Measurements from ENCODE around the gene TDO2.
A peak's percentile ranks its signal among the peaks of the same experiment; 100 is the strongest.
"Not testable (repeated sequence)": the region's sequence is repeated elsewhere in the genome, so short reads cannot be mapped to it uniquely, and the experiment has no call there.

Gene TDO2

GRCh38 chr4:155907556-155907955, 4.1 kb downstream of the TDO2 start:
- no peak for DNase-seq (ENCODE audit: low spot score)

DNA sequence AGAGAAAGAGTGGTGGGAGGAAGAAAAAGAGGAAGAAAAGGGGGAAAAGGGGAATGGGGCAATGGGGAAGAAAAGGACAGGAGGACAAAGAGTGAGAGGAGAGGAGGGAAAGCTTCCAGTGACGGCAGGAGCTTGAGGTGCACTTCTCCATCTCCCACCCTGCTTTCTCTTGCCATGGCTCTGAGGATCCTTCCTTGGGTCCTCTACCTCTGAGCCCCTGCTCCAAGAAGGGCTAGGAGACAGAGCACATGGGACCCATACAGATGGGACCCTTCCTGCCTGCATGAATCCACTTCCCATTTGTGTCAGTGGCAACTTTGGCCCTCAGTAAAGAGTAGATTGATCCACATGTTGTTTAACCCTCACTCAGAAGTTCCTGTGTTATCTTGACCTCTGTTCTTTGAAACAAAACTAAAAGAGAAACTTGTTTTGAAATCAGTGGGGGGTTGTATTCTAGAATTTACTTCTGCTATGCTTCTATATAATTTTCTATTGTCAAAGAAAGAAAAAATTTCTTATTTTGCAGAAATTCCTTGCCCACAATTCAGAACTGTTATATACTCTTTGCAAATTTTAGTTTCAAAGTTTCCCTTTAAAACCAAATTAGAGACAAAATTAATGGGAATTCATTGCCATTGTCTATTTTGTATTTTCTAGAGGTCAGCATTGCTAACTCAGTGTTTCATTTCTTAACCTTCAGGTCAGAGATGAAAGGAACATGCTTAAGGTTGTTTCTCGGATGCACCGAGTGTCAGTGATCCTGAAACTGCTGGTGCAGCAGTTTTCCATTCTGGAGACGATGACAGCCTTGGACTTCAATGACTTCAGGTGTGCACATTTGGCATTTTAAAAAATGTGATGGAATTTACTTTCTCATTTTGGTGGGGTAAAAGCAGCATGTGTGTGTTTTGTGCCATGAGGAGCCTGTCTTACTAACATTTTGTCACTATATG, 5.0 kb downstream of the TDO2 start:
- DNase-seq (ENCODE audit: low spot score) = no peak

DNA sequence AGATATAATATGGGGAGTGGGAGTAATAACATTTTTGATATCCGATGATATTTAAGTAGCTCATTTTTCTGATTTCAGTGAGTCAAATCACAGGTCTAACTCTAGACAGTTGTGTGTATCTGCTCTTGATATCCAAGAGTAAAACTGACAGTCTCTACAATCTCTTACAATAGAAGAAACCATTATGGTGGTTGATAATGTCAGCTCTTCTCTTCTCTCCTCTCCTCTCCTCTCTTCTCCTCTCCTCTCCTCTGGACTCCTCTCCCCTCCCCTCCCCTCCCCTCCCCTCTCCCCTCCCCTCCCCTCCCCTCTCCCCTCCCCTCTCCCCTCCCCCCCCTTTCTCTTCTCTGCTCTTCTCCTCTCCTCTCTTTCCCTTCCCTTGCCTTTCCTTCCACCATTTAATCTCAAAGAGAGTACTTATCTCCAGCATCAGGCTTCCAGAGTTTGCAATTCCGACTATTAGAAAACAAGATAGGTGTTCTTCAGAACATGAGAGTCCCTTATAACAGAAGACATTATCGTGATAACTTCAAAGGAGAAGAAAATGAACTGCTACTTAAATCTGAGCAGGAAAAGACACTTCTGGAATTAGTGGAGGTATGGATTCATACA, 6.2 kb downstream of the TDO2 start:
- DNase-seq (ENCODE audit: low spot score) = no peak

- no peak for DNase-seq (ENCODE audit: low spot score)
Measured at GRCh38 chr4:155911905-155912304, 8.4 kb downstream of the TDO2 start.

DNA sequence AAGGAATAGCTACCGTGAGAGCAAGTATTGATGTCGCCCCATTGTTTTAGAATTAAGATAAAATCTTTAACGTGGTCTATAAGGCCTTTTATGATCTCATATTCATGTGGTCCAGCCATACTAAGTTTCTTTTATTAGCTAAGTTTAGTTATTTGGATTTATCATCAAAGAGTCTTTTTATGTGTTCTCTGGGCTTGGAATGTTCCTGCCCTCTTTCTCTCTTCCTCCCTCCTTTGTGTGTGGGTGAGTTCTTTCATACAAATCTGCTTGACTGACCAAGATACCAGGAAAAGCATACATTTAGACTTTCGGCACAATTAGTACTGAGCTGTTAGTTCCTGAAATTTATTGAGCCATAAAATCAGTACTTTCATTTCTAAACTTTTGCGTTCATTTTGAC, 11.3 kb downstream of the TDO2 start:
- no peak for DNase-seq (ENCODE audit: low spot score)

- no peak for DNase-seq (ENCODE audit: low spot score)
Measured at GRCh38 chr4:155921597-155921996, 18.1 kb downstream of the TDO2 start.

- DNase-seq (ENCODE audit: low spot score) = no peak
Measured at GRCh38 chr4:155924637-155925036, 21.1 kb downstream of the TDO2 start.

- DNase-seq (ENCODE audit: low spot score) = no peak
Measured at GRCh38 chr4:155929833-155930232, 26.3 kb downstream of the TDO2 start.

DNA sequence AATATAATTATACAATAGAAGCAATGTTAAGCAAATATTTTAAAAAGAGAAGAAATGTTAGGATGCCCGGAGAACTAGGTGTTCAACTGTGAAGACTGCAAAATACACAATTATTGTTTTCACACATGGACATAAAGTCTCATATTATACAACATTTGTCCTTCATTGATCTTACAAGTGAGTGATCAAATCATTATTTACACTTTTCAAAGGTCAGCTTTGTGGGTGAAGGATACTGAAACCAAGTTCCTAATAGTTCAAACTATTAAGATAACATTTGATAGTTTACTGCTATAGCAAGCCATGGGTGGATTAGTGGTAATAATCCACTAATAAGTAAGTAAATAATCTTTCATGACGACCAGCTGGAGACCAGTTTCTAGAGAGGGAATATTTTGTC, 26.8 kb downstream of the TDO2 start:
- DNase-seq (ENCODE audit: low spot score) = no peak

- no peak for DNase-seq (ENCODE audit: low spot score)
Measured at GRCh38 chr4:155931634-155932033, 28.1 kb downstream of the TDO2 start.

- not testable (repeated sequence) for DNase-seq (ENCODE audit: low spot score)
Measured at GRCh38 chr4:155934634-155935033, 31.1 kb downstream of the TDO2 start.

DNA sequence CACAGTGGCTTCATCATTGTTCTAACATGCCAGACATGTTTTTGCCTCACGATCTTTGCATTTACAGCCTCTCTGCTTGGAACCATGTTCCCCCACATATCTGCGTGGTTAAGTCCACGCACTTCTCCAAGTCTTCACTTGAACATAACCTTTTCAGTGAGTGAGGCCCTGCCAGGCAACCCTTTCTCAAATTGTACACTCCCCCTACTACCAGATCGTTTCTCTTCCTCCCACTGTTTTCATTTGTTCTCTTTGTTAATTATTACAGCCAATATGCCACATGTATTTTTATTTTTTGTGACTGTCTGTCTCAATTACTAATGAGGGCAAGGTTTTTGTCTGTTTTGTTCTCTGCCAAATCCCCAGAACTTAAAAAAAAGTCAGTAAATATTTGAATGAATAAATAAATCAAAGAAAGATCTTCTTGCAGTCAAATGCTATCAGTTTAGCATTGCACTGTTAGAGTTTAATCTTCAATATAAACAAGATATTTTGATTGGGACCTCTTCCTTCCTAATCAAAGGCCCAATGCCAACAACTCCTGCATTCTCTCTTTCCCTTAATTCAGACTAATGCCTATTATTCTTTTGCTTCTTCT, 32.0 kb downstream of the TDO2 start:
- no peak for DNase-seq (ENCODE audit: low spot score)

DNA sequence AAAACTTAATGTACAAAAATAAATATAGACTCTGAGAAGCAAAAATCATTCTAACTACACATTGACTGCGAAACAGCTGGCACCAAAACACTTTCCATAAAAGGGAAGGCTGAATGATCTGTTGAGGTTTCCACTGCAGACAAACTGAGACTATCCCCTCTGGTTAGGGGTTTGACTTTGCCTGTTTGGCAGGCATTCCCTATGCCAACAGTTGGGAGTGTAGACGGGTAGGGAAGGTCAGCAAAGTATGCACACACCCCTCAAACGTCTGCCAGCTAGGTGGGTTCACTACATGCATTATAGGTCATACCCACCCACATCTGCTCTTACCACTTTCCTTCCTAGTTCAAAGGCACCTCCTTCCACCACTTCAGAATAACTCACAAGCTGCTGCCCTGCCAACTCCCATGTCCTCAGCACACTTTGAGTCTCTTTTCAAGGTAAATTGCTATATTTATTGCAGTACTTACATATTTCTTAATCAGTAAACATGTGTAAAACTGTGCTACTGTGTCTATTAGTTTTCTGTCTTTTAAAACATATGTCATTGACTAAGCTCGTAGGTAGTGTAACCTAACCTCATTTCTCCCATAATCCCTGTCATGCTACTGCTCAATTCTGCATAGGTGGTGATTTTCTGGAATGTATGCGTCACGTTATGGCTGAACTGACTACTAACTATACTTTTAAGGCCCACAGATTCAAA, 37.7 kb downstream of the TDO2 start:
- no peak for DNase-seq (ENCODE audit: low spot score)

- no peak for DNase-seq (ENCODE audit: low spot score)
Measured at GRCh38 chr4:155941820-155942219, 38.3 kb downstream of the TDO2 start.

GRCh38 chr4:155943605-155944291, 40.3 kb downstream of the TDO2 start:
- DNase-seq (ENCODE audit: low spot score) = no peak

DNA sequence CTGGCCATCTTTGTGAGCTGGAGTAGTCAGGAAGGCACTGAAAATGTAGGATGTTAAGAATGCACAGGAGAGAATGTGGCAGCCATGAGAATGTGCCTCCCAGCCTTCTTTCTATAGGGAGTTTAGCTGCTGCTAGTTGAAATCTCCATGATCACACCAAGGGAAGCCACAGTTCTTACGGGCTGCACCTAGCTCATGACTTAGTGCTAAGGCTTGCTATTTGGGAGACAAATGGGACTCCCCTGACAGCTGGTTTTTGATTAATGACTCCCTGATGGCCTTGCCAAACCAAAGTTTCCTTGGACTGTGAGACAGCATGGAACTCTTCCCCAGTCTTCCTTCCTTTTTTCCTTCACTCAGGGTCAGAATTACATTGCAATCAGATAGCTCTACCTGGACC, 41.0 kb downstream of the TDO2 start:
- no peak for DNase-seq (ENCODE audit: low spot score)

DNA sequence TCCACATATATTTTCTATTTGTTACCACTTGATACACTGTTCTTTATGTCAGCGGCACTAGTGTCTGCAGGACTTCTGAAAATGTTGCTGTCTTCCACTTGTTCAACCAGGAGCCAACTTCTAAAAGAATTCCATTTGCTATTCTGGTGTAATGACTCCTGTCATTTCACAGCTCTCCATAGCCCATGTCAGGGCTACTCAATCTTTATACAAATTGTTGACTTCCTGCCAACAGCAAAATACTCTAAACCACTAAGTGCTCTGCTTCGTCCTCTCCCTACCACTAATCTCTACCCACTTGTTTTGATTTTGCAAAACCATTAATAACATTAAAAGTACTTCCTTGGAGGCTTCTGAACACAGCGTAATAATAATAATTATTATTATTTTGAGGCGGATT, 43.0 kb downstream of the TDO2 start:
- DNase-seq (ENCODE audit: low spot score) = no peak

- no peak for DNase-seq (ENCODE audit: low spot score)
Measured at GRCh38 chr4:155948541-155948940, 45.0 kb downstream of the TDO2 start.

- DNase-seq (ENCODE audit: low spot score) = no peak
Measured at GRCh38 chr4:155950461-155950860, 47.0 kb downstream of the TDO2 start.

DNA sequence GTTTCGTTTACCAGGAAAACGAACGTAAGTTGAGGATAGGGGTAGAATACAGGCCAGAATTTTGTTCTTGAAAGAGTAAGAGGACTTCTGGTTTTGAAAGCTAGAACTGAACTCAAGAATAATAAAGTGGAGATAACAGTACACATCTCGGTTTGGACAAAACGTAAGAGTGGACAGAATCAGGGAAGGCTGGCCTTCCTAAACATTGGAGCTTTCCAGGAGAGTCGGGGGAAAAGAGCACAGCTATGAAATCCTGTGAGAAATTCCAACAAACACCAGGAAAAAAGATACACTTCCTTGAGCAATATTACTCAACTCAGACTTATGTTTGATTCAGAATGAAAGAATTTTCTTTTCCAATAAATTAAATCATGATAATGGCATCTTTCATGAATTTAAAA, 49.0 kb downstream of the TDO2 start:
- peak; percentile 30 for DNase-seq (ENCODE audit: low spot score)

GRCh38 chr4:155953151-155954117, 49.9 kb downstream of the TDO2 start, which contains the start of gene CTSO:
Gene CTSO (minus strand): TSS chr4:155953866. CDS start chr4:155953847, 19 bp downstream.
- peak; percentile 81 for DNase-seq (ENCODE audit: low spot score)
